Stimulated activated CD4-positive, alpha-beta T cell treated with anti-CD3 and anti-CD28 coated beads, TNF-alpha, amount 100 ng/mL, for 48 hours (primary cell): ENCODE measurements around the gene KRTAP24-1.

Experiments
- DNase-seq, 3 donors: peaks; one replicate each; pipeline ENCODE4 v3.0.0-alpha.2; 2020; ENCODE audit warnings: low read depth in 3 of 3

The KRTAP24-1 gene

GRCh38 chr21:30282850-30283249, at the start of gene KRTAP24-1:
Gene KRTAP24-1 (minus strand): TSS chr21:30282950. CDS start chr21:30282932, 18 bp downstream.
- DNase-seq, result no peak

GRCh38 chr21:30329203-30329875, 46.6 kb upstream of the KRTAP24-1 start:
- DNase-seq, result no peak

DNA sequence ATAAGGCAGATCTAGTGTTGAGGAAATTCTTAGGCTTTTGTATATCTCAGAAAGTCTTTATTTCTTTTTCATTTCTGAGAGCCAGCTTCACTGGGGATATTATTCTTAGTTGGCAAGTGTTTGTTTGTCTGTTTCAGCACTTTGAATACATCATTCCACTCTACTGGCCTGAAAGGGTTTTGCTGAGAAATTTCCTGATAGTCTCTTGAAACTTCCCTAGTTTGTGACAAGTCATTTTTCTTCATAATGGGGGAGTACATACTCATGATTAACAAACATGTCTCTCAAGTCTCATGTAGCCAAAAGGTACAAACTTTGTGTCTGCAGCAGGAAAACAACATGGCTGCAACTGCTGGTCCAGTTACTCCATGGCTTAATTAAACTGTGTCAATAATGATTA, 43.6 kb upstream of the KRTAP24-1 start:
- no peak for DNase-seq

GRCh38 chr21:30320215-30320614, 37.5 kb upstream of the KRTAP24-1 start, which contains the start of gene KRTAP26-1:
Gene KRTAP26-1 (minus strand): TSS chr21:30320315. CDS start chr21:30320035, 280 bp downstream.
- DNase-seq, result no peak

GRCh38 chr21:30315701-30316100, 33.0 kb upstream of the KRTAP24-1 start:
- no peak for DNase-seq

GRCh38 chr21:30306884-30307283, 24.1 kb upstream of the KRTAP24-1 start:
- no peak for DNase-seq

GRCh38 chr21:30305136-30305535, 22.4 kb upstream of the KRTAP24-1 start:
- DNase-seq, result no peak

- no peak for DNase-seq
Measured at GRCh38 chr21:30289215-30289614, 6.5 kb upstream of the KRTAP24-1 start, which contains the start of gene KRTAP25-1. Gene KRTAP25-1 (minus strand): TSS chr21:30289514. CDS start chr21:30289490, 24 bp downstream.

DNA sequence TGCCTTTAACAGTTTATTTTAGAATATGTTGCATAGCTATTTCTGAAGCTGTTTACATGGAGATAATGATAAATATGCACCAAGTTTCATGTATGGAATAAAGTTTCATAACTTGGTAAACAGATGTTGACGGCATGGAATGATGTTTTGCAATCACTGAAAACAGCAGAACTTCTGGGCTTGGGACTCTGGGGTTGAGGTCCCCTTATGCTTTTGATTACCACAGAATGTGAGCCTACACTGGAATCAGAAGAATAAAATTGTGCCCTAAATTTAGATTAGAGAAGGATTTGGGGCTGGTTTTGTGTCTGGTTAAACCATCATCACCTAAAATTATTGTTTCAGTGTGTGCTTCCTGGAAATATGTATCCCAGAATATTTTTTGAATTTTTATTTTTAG, 11.1 kb downstream of the KRTAP24-1 start:
- no peak for DNase-seq

GRCh38 chr21:30271156-30271555, 11.6 kb downstream of the KRTAP24-1 start:
- no peak for DNase-seq

DNA sequence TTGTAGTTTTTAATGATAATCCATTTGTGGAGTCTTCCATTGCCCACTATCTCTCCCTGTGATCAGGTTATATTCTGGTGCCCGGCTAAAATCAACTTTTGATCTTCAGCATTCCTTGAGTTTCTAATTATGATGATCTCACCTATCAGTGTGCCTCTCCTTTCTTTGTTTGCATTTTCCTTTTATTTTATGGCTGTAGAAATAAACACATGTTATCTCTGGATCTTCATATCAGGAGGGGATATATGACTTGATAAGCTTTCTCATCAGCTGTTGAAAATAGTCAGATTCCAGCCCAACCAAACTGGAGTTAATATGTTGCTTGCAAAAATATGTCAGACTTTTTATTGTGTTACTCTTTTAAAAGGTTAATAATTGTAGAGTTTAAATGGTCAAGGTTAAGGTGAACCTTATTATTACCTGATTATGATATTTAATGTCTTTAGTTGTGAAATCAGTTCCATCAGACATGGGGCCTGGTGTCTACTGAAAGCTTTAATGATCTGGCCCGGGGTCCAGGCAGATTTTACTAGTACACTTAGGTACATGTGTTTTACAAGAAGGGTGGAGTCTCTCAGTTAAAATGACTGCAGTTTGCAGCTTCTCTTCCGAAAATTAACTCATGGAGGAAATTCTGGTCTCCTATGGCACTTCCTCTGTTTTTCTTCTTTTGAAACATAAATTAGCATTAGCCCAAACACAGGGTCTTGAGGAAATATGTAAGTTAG, 12.8 kb downstream of the KRTAP24-1 start:
- DNase-seq, result no peak

- DNase-seq, result no peak
Measured at GRCh38 chr21:30268608-30269197, 14.0 kb downstream of the KRTAP24-1 start.

- DNase-seq, result no peak
Measured at GRCh38 chr21:30257773-30258172, 25.0 kb downstream of the KRTAP24-1 start.

GRCh38 chr21:30256100-30256499, 26.6 kb downstream of the KRTAP24-1 start:
- no peak for DNase-seq

DNA sequence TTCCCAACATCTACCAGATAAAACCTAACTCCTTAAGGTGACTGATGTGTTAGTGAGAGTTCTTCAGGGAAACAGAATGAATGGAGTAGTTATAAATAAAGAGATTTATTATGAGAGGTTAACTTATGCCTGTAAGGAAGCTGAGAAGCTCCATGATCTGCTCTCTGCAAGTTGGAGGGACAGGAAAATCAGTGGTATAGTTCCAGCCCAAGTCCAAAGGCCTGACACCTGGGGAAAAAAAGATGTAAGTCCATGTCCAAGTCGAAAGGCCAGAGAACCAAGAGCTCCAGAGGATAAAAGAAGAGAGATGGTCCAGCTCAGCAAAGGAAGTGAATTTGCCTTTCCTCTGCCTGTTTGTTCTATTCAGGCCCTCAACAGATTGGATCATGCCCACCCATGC, 27.1 kb downstream of the KRTAP24-1 start:
- DNase-seq, result no peak

GRCh38 chr21:30251781-30252180, 31.0 kb downstream of the KRTAP24-1 start:
- no peak for DNase-seq

- no peak for DNase-seq
Measured at GRCh38 chr21:30249936-30250335, 32.8 kb downstream of the KRTAP24-1 start.

DNA sequence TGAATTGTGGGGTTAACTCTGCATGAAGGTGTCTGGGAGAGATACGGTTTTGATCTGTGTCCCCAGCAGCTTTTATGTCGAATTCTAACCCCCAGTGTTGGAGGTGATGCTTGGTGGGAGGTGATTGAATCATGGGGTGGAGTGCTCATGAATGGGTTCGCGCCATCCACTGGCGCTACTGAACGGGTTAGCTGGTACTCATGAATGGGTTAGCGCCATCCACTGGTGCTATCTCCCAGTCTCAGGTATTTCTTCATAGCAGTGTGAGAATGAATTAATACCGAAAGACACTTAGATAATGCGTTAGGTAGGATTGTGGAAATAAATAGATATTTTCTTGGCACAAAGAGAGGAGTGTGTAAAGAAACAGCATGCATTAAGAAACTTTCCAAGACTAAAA, 33.9 kb downstream of the KRTAP24-1 start:
- no peak for DNase-seq

GRCh38 chr21:30245061-30245460, 37.7 kb downstream of the KRTAP24-1 start:
- DNase-seq, result no peak

DNA sequence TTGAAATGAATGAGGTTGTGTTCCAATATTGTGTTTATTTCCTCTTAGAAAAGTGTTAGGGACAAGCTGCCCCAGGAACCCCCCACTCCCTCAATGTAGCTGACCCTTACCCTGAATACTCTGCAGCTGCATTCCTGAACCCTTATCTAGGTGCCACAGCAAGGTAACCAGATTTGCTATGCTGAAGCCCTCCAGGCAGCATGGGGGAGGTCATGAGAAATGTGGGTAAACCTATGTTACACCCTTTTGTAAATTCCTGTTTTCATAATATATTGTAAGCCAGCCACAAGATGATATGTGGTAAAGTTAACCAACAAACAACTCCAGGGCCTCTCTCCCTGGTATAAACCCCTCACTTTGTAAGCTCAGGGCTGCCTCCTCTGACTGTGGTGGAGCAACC, 39.1 kb downstream of the KRTAP24-1 start:
- no peak for DNase-seq

DNA sequence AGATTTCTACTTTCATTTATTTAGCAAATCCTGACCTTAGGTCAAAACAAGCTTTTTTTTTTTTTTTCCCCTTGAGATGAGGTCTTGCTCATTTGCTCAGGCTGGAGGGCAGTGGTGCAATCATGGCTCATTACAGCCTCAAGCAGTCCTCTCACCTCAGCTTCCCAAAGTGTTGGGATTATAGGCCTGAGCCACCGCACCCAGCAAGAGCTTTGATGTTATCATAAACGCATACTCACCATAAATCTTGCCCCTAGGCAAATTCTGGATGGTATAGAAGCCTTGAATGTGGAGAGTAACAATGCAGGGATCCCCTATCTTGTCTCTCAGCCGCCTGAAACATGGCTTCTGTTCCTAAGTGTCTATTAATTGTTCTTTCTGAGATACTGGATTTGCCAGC, 42.1 kb downstream of the KRTAP24-1 start:
- no peak for DNase-seq

- DNase-seq, result no peak
Measured at GRCh38 chr21:30238168-30238567, 44.6 kb downstream of the KRTAP24-1 start.

- no peak for DNase-seq
Measured at GRCh38 chr21:30234643-30235042, 48.1 kb downstream of the KRTAP24-1 start.
